ENCODE measurements around the gene FILIP1L.

The FILIP1L gene

GRCh38 chr3:99885851-99886250 is 228.4 kb downstream of the FILIP1L start:
- no peak for DNase-seq (ENCODE audit: low read depth)

- DNase-seq (ENCODE audit: low read depth) = no peak
These were observed 229.2 kb downstream of the FILIP1L start for GRCh38 chr3:99885085-99885484.

GRCh38 chr3:99884484-99884883 is 229.8 kb downstream of the FILIP1L start:
- no peak for DNase-seq (ENCODE audit: low read depth)

DNA sequence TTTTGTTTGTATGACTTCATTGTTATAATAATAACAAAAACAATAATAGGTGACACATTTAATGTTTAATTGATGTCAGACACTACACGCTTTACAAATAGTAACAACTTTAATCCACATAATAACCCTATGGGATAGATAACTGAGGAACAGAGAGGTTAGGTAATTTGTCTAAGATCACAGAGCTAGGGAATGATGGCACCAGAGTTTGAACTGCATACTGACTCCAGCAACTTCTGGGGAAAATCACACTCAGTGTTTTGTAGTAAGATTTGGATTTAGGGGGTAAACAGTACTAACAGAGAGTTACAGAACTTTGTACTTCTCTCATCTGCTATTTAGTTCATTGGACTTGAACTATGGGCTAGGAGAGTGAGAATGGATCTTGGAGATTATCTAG is 230.6 kb downstream of the FILIP1L start:
- DNase-seq (ENCODE audit: low read depth) = no peak

GRCh38 chr3:99883138-99883461 is 231.2 kb downstream of the FILIP1L start:
- DNase-seq (ENCODE audit: low read depth) = no peak

GRCh38 chr3:99882436-99883137 is 231.7 kb downstream of the FILIP1L start:
- no peak for DNase-seq (ENCODE audit: low read depth)

DNA sequence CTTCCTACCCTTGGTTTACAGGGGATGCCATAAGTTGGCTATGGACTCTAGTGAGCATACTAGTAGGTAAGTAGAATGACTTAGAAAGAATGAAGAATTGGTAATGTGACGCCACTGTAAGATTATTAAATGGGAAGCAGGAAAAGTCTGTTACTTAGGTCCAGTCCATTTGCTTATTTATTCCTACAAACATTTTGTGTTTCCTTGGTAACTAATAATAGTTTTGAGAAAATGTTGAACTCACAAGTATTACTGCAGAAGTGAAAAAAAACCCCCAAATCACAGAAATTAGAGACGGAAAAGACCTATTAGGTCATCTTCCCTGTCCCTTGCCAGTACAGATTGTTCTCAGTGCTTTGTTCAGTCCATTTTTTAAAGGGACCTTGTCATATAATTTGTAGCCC is 233.2 kb downstream of the FILIP1L start:
- DNase-seq (ENCODE audit: low read depth) = no peak

DNA sequence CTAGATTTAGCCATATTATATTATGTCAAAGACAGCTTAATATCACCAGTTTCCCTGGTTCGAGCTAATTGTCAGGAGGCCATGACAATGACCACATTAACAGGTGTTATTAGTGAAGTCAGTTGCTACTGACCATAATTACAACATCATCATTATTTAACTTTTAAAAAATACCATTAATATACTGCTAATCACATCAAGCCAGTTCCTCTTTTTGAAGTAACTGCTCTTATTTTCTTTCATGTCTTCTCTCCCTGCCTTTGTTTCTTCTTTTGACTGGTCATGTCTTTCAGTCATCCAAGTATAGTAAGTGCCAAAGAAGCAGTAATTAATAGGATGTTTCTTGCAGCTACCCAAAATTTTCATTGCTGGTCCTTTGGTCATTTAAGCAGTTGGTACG is 235.0 kb downstream of the FILIP1L start:
- DNase-seq (ENCODE audit: low read depth) = no peak

GRCh38 chr3:99878005-99878404 is 236.3 kb downstream of the FILIP1L start:
- peak; percentile 96 for DNase-seq (ENCODE audit: low read depth)

- DNase-seq (ENCODE audit: low read depth) = peak; percentile 46
These were observed 237.2 kb downstream of the FILIP1L start for GRCh38 chr3:99877031-99877579.

DNA sequence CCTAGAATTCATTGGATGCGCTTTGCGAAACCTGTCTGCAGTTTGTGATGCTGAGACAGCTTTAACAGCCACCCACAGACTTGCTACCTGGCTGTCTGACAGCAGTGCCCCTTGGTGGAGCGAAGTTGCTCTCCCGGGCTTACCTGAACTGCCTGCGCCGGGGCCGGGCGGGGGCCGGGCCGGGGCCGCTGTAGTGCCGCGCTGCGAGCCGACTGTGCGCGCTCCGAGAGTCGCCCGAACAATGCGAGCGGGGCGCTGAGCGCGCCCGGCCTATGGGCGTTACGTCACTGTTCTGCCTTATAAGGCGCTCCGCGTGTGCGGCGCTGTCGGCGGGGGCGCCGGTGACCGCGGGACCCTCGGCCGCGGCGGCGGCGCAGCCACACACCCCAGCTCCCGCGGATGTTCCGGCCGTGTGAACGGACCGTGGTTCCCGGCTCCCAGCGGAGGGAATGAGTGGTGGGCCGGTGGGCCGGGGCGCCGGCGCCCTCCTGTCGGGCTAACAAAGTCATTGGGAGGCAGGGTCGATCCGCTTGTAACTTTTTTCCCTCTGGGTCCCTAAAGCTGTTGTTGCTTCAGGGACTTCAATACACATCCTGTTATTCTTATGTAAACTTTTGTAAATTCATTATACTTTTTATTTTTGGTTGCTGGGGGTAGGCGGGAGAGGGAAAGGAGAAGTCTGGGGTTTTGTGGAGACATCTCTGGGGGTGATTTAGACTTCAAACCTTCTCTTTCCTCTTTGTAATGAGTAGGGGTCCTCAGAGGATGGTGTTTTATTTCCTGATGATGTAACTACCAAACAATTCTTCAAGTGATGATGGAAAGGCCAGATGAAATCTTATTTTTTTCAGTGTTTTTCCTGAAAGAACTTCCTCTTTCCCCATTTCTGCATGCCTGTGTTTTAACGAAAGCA is 238.1 kb downstream of the FILIP1L start:
- DNase-seq (ENCODE audit: low read depth) = peak; percentile 88

DNA sequence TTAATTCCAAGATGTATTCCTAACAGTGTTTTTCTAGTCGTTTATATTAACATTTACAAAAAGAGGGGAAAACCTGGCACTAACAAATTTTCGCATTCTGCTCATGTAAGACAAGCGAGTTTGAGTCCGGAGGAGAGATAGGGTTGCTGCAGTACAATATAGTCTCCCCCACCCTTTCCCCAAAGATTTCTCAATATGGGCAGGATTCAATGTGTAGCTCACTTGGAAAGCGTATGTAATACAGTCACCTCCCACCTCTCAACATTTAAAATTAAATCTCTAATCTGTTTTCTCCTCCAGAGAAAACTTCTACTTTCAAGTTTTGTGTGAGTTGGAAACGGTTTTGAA is 238.7 kb downstream of the FILIP1L start:
- DNase-seq (ENCODE audit: low read depth) = peak; percentile 66

GRCh38 chr3:99874237-99875002 is 239.9 kb downstream of the FILIP1L start:
- no peak for DNase-seq (ENCODE audit: low read depth)

GRCh38 chr3:99873269-99874102 is 240.8 kb downstream of the FILIP1L start:
- peak; percentile 55 for DNase-seq (ENCODE audit: low read depth)

- peak; percentile 40 for DNase-seq (ENCODE audit: low read depth)
These were observed 241.4 kb downstream of the FILIP1L start for GRCh38 chr3:99872923-99873254.

DNA sequence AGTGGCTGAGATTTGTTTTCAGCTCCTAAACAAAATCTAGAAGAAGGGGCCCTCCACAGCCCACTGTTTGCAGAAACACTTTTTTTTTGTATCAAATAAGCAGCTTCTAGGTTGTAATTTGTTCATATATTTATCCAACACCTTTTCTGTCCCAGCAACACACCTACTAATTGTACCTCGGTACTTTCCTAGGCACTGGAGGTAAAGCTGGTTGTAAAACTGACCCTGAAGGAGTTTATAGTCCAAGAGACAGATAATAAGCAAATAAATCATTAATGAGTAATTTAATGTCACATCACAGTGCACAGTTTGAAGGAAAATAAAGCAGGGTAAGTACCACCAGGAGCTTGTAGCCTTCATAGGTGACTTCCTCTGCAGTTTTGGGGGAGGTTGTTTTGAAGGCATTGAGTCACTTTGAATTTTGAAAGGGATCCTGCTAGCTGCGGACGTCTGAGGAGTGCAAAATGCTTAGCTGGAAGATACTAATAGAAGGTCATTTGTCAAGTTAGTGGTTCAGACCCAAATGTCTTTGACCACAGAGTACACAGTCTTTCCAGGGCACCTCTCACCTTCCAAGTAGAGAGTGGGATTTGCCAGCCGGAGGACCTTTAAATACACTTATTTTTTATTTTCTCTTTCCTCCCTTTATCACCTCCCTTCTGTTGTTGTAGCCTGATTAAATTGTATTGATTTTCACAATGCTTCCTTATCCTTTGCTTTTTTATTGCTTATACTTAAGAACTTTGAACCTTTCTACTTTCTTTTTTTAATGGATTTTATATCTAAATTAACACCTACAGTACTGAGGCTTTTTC is 242.9 kb downstream of the FILIP1L start:
- no peak for DNase-seq (ENCODE audit: low read depth)

GRCh38 chr3:99870712-99871111 is 243.6 kb downstream of the FILIP1L start:
- no peak for DNase-seq (ENCODE audit: low read depth)

DNA sequence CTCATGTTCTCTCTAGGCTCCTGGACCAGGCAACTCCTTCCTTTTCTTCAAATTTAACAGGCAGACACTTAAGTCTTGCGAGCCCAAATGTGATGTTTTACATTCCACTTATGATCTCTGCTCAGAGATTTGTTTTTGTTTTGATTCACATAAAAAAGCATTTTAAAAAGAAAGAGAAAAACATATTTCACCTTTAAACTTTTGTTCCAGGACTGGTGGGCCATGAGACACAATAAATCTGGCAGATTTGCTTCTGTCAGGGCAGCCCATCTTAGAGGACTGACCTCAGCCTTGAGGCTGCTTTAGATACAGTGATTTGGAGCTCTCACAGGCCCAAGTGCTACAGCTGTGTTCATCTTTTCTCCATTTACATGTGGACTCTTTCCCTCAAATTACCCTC is 244.7 kb downstream of the FILIP1L start:
- no peak for DNase-seq (ENCODE audit: low read depth)

GRCh38 chr3:99868311-99868646 is 246.0 kb downstream of the FILIP1L start:
- DNase-seq (ENCODE audit: low read depth) = peak; percentile 66

DNA sequence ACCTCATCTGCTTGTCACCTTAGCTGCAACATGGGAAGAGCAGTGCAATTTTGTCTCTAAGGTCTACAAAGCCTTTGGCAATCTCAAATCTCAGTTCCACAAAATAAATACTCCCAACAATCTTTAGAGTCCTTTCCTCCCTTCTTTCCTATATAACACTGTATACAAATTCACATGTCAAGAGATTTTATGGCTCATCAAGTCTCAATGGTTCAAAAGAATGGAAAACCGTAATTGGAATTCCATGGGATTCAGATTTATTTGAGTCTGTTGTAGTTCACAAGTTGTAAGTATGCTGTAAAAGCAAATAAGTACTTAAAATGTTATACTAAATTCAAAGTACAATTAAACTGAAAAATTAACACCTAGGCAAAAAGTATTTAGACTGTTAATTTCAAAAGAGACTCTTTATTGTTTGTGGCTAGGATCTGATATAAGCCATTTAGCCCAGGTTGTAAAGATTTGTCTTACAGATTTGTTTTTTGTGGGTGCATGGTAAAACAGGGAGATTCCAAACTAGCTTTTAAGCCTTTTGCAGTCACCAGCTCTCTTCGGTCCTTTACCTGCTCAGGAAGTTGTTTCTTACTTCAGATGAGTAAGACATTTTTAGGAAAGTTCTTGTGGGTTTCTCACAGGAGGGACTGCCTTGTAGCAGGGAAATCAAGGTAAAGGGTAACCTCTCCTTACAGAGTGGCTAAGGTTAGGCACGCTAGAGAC is 246.5 kb downstream of the FILIP1L start:
- no peak for DNase-seq (ENCODE audit: low read depth)
